GM08714 (cell line): Measurements from ENCODE around the gene ACTRT2.

Source experiments
- H3K4me3 ChIP-seq: fragments of 200-500 bp; sonication (Bioruptor generic); 2 replicates; pipeline ENCODE4 v1.5.1; 2014; ENCODE audit warnings: mild to moderate bottlenecking, low read length, inconsistent platforms
- ZNF274 ChIP-seq: IDR thresholded peaks from 2 replicates; pipeline ENCODE4 v1.6.1; 2012; ENCODE audit warnings: mild to moderate bottlenecking, low read depth, low read length

Gene ACTRT2

DNA sequence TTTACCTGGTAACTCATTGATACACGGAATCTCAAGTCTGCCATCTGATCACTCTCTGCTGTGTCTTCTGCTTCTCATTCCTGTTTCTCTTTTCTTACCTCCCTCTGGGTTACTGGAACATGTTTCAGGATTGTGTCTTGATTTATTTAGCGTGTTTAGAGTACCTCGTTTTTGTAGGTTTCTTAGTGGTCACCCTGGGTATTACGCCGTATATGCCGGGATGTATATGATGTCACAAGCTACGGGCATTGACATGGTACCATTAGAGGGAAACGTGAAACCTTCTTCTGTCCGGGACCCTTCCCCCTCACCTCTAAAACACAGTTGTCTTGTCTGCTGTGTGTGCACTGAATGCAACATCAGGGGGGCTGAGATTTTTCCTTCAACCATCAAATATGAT lies 2.8 kb downstream of the ACTRT2 start:
- H3K4me3 ChIP-seq: no peak overlapping the region
- TF ChIP-seq ZNF274: no peak

DNA sequence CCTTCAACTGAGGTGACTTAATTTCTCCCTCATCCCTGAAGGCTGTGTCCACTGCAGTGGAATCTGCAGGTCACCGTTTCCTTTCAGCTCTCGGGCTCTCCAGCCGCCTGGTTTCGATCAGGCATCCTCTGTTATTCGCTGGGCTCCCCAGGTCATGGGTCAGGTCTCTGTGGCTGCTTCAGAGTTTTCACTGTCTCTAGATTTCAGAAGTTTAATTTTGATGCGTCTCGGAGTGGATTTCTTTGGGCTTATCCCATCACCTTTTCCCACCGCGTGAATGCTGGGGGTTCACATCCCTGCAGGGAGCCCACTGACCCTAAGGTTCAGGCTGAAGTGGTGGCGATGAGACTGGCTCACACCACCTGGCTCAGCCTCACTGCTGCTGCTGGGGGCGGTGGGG lies 3.3 kb downstream of the ACTRT2 start:
- H3K4me3 ChIP-seq: no peak overlapping the region
- TF ChIP-seq ZNF274: no peak

DNA sequence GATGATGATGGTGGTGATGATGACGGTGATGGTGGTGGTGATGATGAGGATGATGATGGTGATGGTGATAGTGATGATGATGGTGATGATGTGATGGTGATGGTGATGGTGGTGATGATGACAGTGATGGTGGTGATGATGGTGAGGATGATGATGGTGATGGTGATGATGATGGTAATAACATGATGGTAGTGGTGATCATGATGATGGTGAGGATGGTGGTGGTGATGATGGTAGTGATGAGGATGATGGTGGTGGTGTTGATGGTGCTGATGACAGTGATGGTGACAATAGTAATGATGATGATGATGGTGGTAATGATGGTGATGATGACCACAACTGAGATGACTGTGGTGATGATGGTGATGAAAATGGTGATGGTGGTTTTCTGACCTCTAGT lies 4.9 kb downstream of the ACTRT2 start:
- no peak overlapping the region for H3K4me3 ChIP-seq
- TF ChIP-seq ZNF274: no peak

DNA sequence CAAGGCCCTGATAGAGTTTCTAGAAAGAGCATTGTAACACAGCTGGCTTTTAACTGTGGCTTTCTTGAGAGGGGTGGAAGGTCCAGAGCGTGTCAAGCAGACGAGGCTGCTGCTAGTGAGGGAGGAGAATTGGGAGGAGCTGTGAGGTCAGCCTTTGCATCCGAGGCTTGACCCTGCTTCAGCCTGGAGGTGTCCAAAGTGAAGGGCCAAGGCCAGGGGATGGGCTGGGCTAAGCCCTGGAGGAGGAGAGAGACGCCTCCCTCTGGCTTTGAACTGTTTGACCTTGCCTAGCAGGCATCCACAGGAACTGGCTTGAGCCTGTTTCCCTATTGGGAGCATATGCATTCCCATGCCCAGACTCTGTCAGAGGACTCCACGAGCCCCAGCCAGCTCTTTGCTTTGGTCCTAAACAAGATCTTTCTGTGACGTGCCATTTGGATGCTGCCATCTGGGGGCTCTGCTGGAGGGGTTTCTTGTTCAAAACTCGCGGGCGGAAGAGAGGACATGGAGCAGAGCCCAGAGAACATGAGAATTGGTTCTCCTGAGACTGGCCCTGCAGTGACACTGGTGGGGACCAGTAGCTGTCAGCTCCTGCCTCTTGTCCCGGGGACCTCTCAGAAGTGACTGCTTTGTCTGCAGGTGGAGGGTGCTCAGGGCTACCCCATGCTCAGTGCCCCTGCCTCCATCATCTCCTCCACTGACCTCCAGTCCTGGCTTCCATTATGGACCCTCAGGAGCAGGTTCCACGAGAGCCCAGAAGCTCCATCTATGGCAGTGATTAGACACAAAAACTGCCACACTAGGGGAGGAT lies 5.5 kb downstream of the ACTRT2 start:
- no peak overlapping the region for H3K4me3 ChIP-seq
- TF ChIP-seq ZNF274: no peak

DNA sequence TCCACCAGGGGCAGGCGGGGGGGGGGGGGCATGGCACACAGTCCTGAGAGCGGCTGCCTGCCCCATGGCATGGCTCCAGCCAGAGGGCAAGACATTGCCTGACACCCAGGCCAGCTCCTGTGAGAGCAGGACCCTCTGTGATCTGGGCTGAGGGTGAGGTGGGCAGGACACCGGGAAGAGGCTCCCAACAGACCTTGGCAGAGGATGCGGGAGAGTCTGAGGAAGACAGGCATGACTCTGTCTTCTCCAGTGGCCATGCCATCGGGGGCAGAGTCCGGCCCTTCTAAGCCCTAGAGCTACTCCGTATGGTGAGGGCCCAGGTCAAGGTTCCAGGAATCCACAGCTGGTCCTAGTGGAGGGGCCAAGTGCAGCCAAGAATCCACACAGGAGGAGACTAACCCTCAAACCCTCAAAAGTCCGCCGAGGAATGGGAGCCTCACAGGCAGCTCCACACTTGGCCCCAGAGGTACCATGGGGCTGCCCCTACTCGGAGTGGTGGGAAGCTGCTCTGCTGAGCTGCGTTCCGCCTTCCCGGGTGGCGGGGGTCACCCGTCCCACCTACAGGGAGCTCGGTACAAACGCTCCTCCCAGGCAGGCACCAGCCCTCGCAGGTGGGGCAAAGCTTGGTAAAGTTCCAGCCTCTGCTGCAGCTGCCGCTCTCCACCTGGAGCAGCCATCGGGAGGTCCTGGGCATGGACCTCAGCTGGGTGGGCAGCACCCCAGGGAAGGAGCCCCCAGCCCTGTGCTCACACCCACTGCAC lies 6.5 kb downstream of the ACTRT2 start:
- H3K4me3 ChIP-seq: no peak overlapping the region
- no peak for TF ChIP-seq ZNF274

DNA sequence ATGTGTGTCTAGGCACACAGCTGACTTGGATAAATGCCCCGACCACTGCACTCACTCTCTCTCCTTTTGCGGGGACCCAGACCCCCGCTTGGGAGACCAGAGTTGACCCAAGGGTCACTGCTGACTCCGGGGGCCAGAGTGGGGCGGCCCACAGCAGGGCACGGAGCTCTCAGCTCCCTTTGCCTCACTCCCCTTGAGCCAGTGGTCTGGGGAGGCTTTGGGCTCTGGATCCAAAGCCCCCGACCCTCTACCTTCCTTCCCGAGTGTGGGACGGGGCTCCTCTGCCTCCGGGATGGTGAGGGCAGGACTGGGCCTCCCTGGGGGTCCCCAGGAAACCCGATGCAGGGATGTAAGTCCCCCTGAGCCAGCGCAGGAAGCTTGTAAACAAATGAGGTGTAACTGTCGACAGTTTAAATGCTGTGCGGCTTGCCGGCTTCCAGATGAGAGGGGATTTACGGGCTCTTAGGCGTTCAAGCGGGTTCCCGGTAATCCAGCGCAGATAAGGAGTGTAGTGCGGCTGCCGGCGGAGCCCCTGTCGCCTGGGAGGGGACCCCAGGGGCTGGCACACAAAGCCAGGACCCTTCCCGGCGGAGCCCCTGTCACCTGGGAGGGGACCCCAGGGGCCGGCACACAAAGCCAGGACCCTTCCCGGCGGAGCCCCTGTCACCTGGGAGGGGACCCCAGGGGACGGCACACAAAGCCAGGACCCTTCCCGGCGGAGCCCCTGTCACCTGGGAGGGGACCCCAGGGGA lies 7.4 kb downstream of the ACTRT2 start:
- TF ChIP-seq ZNF274: no peak
- no peak overlapping the region for H3K4me3 ChIP-seq

DNA sequence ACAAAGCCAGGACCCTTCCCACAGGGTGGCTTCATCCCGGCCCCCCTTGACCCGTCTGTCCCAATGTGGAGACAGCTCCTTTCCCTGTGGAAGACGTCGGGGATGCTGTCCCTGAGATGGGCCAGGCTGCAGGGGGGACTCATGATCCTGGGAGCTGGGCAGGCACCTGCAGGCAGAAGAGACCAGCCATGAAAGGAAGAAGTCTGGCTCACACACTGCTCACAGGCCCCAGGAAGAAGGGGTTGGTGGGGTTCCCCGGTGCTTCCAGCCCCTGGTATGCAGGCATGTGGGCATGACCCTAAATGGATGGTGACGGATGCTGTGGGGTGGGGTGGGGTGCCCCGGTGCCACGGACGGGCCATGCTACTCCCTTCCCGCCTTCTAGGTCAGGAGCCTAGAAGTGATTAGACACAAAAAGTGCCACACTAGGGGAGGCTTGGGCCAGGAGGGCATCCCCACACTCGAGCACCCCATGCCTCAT lies 8.3 kb downstream of the ACTRT2 start:
- no peak for TF ChIP-seq ZNF274
- H3K4me3 ChIP-seq: no peak overlapping the region

DNA sequence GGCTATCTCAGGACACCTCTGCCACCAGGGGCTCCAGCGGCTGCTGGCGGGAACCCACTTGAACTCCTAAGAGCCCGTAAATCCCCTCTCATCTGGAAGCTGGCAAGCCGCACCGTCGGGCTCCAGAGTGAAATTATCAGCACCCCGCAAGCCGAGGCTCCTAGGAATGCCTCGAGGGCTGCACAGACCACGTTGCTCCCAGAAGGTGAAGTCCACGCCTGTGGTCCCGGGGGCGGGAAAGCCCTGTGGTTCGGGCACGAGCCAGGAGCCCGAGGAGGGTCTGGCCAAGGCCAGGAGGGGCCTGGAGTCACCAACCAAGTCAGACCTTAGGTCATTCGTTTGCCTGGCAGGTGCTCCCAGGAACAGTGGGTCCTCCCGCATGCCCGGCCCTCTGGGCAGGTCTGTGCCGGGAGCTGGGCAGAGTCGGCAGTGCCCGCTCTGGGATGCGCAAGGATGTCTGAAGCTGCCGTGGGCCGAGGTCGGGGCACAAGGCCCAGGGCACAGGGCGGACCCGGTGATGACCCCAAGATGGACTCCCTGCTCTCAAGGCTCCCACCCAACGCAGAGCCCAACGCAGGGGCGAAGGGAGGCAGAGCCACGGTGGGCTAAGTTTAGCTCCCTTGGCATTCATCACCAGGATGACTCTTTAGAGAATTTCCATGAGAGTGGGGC lies 8.9 kb downstream of the ACTRT2 start:
- no peak for TF ChIP-seq ZNF274

DNA sequence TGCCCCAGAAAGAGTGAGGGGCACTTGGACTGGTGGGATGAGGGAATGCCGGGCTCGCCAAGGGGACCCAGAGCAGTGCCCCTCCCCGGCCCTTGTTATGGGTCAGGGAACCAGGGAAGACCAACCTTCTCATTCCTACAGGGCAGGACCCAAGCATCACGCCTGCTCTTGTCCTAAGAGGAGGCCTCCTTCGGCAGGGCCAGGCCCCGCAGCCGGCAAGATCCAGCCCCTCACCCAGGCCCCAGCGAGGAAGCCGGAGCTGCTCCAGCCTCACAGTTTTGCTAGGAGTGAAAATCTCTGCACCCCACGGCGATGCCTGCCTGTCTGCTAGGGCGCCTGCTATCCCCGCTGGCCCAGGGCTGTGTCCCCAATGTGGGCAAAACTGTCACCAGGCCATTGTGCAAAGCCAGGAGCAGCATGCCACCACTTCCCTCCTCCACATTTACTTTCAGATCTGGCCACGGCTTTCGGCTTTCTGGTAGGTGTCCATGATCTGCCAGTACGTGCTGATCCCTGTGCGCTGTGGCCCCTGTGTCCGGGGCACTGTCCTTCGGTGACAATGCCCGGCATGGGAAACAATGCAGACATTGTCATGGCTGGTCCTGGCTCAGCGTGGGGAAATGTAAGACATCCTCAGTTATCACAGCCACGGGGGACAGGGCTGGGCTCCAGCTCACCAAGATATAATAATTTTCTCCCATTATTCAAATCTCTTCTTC lies 9.6 kb downstream of the ACTRT2 start:
- no peak overlapping the region for H3K4me3 ChIP-seq
- TF ChIP-seq ZNF274: no peak

More for the DNA sequence above, 8.9 kb downstream of the ACTRT2 start:
- no peak overlapping the region for H3K4me3 ChIP-seq

DNA sequence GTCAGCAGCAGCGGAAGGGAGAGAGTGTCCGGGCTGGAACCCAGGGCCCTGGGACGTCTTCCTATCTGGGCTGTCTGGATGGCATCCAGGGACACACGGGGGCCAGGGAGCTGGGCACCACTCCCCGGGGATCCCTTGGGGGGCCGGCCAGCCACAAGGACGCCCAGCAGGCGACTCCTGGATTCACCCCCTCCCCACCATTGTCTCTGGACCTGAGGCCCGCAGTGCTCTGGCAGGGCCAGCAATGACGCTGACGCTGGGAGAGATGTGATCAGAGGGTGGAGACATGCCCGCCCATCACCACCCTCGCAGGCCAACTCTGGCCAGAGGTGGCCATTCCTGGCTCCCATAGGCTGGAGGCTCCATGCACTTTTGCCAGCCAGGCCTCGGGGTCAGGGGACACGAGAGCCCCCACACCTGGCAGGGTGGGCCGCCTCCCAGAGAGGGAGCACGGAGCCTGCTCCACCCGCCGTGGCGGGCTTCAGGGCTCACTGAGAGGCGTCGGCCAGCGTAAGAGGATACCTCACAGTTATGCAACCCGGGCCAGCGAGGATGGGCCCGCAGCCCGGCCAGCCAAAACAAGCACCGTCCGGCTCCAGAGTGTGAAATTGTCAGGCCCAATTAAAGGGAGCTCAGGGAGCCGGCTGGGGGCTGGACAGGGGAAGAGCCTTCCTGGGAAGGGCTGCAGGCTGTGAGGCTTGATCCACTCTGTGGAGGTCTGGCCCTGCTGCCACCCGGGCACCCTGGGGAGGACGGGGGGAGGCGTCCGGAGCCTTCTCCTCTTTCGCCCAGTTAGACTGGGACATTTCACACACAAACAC lies 10.3 kb downstream of the ACTRT2 start:
- H3K4me3 ChIP-seq: no peak overlapping the region
- TF ChIP-seq ZNF274: no peak

DNA sequence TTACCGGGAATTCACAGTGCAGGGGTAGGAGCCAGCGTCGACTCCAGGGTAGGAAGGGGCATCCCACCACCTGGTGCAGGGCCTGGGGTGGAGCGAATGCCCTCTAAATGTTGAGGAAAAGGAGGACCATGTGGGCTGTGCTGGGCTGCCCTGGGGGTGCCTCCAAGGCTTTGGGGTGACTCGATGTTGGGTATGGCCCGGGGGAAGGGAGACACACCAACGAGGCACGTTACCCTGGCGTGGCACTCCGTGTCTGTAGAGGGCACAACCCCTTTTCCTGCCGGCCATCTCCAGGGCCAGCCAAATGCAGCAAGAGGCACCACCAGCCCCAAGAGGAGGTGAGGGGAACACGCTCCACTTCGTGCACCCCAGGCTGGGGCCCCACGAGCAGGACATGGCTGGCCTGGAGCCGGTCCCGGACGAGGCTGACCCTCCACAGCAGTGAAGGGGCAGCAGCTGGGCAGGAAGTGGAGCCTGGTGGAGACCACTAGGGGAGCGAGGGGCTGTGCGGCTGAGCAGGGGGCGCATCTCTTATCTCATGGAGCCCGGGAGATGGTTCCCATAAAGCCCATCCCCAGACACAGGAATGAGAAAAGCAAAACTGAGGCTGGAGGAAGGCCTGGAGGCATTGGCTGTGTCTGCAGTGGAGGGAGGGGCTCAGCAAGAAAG lies 11.2 kb downstream of the ACTRT2 start:
- TF ChIP-seq ZNF274: no peak

More for the DNA sequence above, 11.2 kb downstream of the ACTRT2 start:
- H3K4me3 ChIP-seq: no peak overlapping the region
